ES-I3 (cell line): ENCODE results near the gene TSEN2.
"Not testable (repeated sequence)": the region's sequence is repeated elsewhere in the genome, so short reads cannot be mapped to it uniquely, and the experiment has no call there.

Experiments used
- H3K36me3 ChIP-seq: 2 replicates; pipeline ENCODE4 v1.6.1; 2013; ENCODE audit warnings: mild to moderate bottlenecking, low read length, control low read depth, moderate library complexity; ENCODE audit not compliant: insufficient read depth
- H3K4me1 ChIP-seq: 2 replicates; pipeline ENCODE4 v1.6.1; 2013; ENCODE audit warnings: mild to moderate bottlenecking, control low read depth, low read length; ENCODE audit not compliant: insufficient read depth
- H3K9ac ChIP-seq: 2 replicates; pipeline ENCODE4 v1.6.1; 2013; ENCODE audit warnings: low read depth, mild to moderate bottlenecking, low read length, moderate library complexity
- H3K9me3 ChIP-seq: 2 replicates; pipeline ENCODE4 v1.6.1; 2013; ENCODE audit warnings: mild to moderate bottlenecking, low read length, moderate library complexity; ENCODE audit not compliant: control insufficient read depth, insufficient read depth

TSEN2 gene

GRCh38 chr3:12446298-12446697, 38.0 kb upstream of the TSEN2 start:
- H3K9ac ChIP-seq, result no peak overlapping the region
- no peaks in the 10 kb centered on the region for H3K36me3 ChIP-seq
- no peaks in the 10 kb centered on the region for H3K9me3 ChIP-seq
- peaks cover 9% of the 10 kb centered on the region; the same call in 1 of the 2 replicates for H3K4me1 ChIP-seq

DNA sequence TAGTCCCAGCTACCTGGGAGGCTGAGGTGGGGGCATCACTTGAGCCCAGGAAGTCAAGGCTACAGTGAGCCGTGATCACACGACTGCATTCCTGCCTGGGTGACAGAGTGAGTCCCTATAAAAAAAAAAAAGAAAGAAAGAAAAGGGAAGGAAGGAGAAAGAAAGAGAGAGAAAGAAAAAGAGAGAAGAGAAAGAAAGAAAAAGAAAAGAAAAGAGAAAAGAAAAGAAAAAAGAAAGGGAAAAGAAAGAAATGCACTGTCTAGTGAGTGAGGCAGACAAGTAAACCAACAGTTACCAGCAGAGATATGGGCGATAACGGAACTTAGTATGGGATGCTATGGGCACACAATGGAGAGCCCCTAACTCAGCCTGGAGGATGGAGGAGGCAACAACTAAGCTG, 37.2 kb upstream of the TSEN2 start:
- H3K4me1 ChIP-seq, result peaks cover 5% of the 10 kb centered on the region; the same call in 1 of the 2 replicates
- no peaks in the 10 kb centered on the region for H3K9me3 ChIP-seq
- no peak overlapping the region for H3K9ac ChIP-seq
- H3K36me3 ChIP-seq, result no peaks in the 10 kb centered on the region

DNA sequence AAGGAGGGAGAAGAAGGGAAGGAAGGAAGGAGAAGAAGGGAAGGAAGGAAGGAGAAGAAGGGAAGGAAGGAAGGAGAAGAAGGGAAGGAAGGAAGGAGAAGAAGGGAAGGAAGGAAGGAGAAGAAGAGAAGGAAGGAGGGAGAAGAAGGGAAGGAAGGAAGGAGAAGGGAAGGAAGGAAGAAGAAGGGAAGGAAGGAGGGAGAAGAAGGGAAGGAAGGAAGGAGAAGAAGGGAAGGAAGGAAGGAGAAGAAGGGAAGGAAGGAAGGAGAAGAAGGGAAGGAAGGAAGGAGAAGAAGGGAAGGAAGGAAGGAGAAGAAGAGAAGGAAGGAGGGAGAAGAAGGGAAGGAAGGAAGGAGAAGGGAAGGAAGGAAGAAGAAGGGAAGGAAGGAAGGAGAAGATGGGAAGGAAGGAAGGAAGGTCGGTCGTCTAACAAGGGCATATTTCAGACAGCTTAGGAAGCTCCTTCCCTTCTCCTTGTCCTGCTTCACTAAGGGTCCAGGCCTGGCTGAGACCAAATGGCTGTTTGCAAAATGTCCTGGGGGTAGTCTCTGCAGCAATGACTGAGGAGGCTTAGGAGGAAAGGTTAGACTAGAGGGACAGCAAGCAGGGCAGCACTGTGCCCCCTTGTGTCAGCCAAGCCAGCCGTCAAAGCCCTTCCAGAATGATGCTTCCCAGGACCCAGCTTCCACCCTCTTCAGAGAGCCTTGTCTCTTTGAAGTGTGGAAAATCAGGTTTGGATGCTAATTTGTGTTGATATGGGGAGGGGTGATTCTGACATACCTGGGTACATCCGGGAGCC, 35.7 kb upstream of the TSEN2 start:
- not testable (repeated sequence) for H3K9ac ChIP-seq, H3K4me1 ChIP-seq, H3K36me3 ChIP-seq, H3K9me3 ChIP-seq

DNA sequence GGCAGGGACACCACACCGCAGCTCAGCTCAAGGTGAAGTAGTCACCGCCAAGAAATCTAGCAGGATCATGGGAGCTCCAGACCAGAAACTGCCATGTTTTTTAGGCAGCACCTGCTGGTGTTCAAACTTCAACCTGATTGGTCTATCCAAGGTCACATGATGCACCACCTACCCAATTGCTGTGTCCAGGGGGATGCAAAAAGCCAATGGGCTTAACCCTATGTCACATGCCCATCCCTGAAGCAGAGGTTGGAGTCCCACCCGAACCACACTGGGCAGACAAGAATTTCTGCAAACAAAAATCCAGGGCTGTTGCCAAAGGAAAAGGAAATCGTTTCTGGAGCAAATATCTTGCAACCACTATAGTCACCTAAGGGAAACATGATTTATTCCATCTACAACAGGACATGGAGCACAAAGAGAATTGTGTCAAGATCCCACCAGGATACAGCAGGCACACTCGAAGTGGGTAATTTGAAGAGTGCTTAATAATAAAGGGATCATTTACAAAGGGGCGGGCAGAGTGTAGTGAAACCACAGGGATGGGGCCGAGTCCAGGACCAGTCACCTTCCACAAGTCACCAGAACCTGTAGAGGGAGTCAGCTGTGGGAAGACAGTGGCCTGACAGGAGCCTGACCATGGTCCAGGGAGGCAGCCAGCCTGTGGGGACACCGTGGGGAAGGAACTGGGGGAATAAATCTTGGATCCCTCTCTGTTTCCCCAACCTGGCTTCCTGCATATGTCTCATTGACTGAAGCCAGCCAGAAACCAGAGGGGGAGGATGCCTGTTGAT, 34.2 kb upstream of the TSEN2 start:
- no peaks in the 10 kb centered on the region for H3K36me3 ChIP-seq
- no peaks in the 10 kb centered on the region for H3K9me3 ChIP-seq
- no peak overlapping the region for H3K9ac ChIP-seq
- peaks cover under 1% of the 10 kb centered on the region; the same call in 1 of the 2 replicates for H3K4me1 ChIP-seq

GRCh38 chr3:12451481-12451880, 32.8 kb upstream of the TSEN2 start:
- H3K9ac ChIP-seq, result no peak overlapping the region
- H3K9me3 ChIP-seq, result no peaks in the 10 kb centered on the region
- H3K4me1 ChIP-seq, result no peaks in the 10 kb centered on the region
- no peaks in the 10 kb centered on the region for H3K36me3 ChIP-seq

DNA sequence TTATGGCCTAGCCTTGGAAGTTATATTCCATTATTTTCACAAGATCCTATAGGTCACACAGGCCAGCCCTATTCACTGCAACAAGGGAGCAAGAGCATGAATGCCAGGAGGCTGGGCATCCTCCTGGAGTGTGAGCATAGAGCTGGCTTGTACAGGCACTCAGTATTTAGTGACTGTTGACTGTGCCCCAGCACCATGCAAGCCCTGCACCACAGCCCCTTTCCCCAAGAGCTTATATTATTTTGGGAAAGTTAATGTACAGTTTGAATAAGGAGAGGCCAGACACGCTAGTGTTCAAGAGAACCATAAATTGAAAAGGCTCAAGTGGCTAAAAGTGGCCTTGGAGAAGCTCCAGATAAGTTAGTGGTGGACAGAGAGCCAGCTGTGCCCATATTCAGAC, 32.3 kb upstream of the TSEN2 start:
- H3K4me1 ChIP-seq, result no peaks in the 10 kb centered on the region
- H3K36me3 ChIP-seq, result no peaks in the 10 kb centered on the region
- no peaks in the 10 kb centered on the region for H3K9me3 ChIP-seq
- no peak overlapping the region for H3K9ac ChIP-seq

DNA sequence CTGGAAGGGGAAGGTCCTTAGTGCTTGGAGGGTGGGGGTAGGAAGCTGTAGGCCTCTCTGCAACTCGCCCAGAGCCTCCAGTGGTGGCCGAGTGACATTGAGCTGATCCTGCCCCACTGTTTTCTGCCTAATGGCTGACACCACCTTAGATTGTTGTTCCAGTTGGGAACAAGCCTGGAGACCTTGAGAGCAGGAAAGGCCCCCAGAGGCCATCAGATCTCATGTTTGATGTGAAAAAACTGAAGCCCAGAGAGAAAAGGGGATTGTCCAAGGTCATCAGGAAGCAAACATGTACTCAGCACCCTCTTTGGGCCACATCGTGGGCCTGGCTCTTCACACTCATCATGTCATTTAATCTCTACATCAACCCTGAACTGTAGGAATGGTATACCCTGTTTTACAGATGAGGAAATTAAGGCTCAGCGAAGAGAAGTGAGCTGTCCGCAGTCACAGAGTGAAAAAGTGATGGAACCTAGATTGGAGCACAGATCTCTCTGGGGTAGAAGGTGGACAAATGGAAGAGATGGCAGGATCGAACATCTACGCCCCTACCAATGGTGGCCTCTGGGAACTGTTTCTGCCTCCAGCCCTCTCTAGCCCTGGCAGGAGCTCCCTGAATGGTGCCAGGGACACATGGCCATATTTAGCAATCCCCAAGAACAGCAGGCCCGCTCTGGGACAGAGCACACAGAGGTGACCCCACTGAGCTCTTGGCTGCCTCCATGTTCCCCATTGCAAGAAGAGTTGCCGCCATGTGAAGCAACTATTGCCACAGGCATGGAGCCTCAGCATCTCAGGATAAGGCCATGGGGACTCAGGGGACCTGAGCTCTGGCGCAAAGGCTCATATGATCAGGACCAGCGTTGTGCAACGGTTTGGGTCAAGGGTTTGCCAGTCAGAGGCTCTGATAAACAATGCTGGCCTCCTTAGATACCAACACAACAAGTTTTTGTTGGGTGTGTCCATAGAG, 31.6 kb upstream of the TSEN2 start:
- Histone ChIP-seq H3K4me1 (no peaks in the 10 kb centered on the region), H3K9me3 (no peaks in the 10 kb centered on the region), H3K9ac (no peak overlapping the region), H3K36me3 (no peaks in the 10 kb centered on the region)

DNA sequence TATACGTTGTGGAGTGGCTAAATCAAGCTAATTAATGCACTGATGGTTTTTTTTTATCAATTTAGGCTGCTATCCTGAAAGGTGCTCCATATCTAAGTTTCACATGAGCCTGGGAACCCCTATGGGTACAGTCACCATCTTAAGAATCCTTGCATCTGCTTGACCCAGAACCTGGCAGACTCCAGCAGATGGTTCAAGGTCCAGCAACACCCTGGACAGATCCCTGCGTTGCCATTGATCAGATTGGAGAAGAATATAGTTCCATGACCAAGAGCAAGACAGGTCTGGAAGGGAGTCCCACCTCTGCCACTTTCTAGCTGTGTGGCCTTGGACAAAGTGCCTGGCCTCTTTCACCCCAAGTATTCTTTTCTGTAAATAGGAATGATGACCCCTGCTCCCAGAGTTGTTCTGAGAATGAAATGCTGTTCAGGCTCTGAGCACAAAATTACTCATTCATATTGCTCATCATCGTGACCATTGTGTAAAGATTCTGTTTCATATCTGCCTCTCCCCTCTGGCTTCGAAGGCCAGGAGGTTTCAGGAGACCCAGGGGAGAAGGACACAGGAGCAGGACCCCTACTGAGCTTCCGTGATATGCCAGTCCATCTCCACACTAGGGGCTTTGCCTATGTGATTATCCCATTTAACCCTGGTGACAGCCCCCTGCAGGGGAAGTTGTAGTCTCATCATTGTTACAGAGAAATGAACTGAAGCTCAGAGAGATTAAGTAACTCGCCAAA, 30.0 kb upstream of the TSEN2 start:
- Histone ChIP-seq H3K4me1 (no peaks in the 10 kb centered on the region), H3K9me3 (no peaks in the 10 kb centered on the region), H3K36me3 (no peaks in the 10 kb centered on the region)

GRCh38 chr3:12454816-12455121, 29.5 kb upstream of the TSEN2 start:
- H3K4me1 ChIP-seq, result no peaks in the 10 kb centered on the region
- no peaks in the 10 kb centered on the region for H3K36me3 ChIP-seq
- H3K9me3 ChIP-seq, result no peaks in the 10 kb centered on the region
- no peak overlapping the region for H3K9ac ChIP-seq

More for the DNA sequence above, 30.0 kb upstream of the TSEN2 start:
- H3K9ac ChIP-seq, result no peak overlapping the region

GRCh38 chr3:12455740-12456139, 28.5 kb upstream of the TSEN2 start:
- no peaks in the 10 kb centered on the region for H3K36me3 ChIP-seq
- no peaks in the 10 kb centered on the region for H3K4me1 ChIP-seq
- H3K9me3 ChIP-seq, result no peaks in the 10 kb centered on the region
- no peak overlapping the region for H3K9ac ChIP-seq

DNA sequence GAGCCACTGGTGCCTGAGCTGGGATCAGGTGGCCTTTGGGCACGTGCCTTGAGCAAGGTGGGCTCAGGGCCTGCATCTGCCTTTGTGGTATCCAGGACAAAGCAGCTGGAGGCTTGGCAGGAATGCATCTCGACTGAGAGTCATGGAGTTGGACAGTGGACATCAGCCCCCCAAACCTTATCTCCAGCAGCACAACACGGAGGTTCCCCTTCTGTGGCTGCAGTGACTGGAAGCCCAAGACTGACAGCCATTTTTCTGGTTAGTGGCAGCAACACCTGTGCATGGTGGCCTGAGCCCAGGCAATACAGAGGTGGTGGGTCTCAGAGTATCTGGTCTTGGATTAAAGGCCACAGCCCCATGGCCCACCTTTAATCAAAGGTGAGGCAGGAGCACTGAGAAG, 27.8 kb upstream of the TSEN2 start:
- Histone ChIP-seq H3K36me3 (no peaks in the 10 kb centered on the region), H3K4me1 (no peaks in the 10 kb centered on the region), H3K9me3 (no peaks in the 10 kb centered on the region), H3K9ac (no peak overlapping the region)

DNA sequence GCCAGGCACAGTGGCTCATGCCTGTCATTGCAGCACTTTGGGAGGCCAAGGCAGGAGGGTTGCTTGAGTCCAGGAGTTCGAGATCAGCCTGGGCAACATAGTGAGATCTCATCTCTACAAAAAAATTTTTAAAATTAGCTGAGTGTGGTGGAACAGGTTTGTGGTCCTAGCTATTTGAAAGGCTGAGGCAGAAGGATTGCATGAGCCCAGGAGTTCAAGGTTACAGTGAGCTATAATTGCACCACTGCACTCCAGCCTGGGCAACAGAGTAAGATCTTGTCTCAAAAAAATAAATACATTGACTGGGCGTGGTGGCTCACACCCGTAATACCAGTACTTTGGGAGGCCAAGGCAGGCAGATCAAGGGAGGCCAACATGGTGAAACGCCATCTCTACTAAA, 26.9 kb upstream of the TSEN2 start:
- H3K9me3 ChIP-seq, H3K36me3 ChIP-seq, H3K9ac ChIP-seq, H3K4me1 ChIP-seq: not testable (repeated sequence)

GRCh38 chr3:12458901-12459300, 25.4 kb upstream of the TSEN2 start:
- Histone ChIP-seq H3K36me3 (no peaks in the 10 kb centered on the region), H3K9me3 (no peaks in the 10 kb centered on the region), H3K9ac (no peak overlapping the region), H3K4me1 (no peaks in the 10 kb centered on the region)

DNA sequence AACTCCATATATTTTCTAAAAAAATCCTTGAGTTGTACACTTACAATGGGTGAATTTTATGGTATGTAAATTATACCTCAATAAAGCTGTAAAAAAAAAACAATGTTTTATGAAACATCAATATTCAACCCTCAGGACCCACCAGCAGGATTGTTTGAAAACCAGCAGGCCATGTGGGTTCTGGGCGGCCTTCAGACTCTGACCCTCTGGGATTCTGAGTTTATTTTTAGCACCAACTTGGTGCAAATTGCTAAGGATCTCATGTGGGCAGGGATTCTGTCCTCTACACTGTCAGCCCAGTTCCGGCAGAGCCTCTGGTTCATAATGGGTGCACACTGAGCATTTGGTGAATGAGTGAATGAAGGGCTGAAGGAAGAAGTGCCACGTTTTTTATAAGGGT, 24.2 kb upstream of the TSEN2 start:
- Histone ChIP-seq H3K4me1 (no peaks in the 10 kb centered on the region), H3K9ac (no peak overlapping the region), H3K9me3 (no peaks in the 10 kb centered on the region), H3K36me3 (no peaks in the 10 kb centered on the region)
